GM18498 (cell line): ENCODE measurements around the gene MEIS2.

Experiments used
- ATAC-seq: cut with Tn5 transposase; IDR thresholded peaks from one replicate; pipeline ENCODE4 v1.9.1; 2021; ENCODE audit warnings: mild to moderate bottlenecking, moderate library complexity; ENCODE audit not compliant: unreplicated experiment

MEIS2 gene

GRCh38 chr15:36882056-36882455 is 218.3 kb downstream of the MEIS2 start:
- no peak for ATAC-seq

- no peak for ATAC-seq
Observed at GRCh38 chr15:36881516-36881915, 218.8 kb downstream of the MEIS2 start.

GRCh38 chr15:36880913-36881460 is 219.4 kb downstream of the MEIS2 start:
- no peak for ATAC-seq

GRCh38 chr15:36880224-36880912 is 220.0 kb downstream of the MEIS2 start:
- ATAC-seq, result no peak

GRCh38 chr15:36879568-36880222 is 220.7 kb downstream of the MEIS2 start:
- no peak for ATAC-seq

- no peak for ATAC-seq
Observed at GRCh38 chr15:36878684-36879262, 221.6 kb downstream of the MEIS2 start.

GRCh38 chr15:36877796-36878683 is 222.3 kb downstream of the MEIS2 start:
- peak; percentile 50 for ATAC-seq

GRCh38 chr15:36877294-36877693 is 223.1 kb downstream of the MEIS2 start:
- ATAC-seq, result no peak

GRCh38 chr15:36875740-36876334 is 224.5 kb downstream of the MEIS2 start:
- no peak for ATAC-seq

GRCh38 chr15:36874930-36875329 is 225.4 kb downstream of the MEIS2 start:
- ATAC-seq, result no peak

- no peak for ATAC-seq
Observed at GRCh38 chr15:36867436-36867835, 232.9 kb downstream of the MEIS2 start.

- ATAC-seq, result no peak
Observed at GRCh38 chr15:36866896-36867295, 233.5 kb downstream of the MEIS2 start.

- ATAC-seq, result no peak
Observed at GRCh38 chr15:36863570-36863969, 236.8 kb downstream of the MEIS2 start.

GRCh38 chr15:36860792-36861191 is 239.6 kb downstream of the MEIS2 start:
- ATAC-seq, result no peak

- ATAC-seq, result no peak
Observed at GRCh38 chr15:36858423-36858822, 241.9 kb downstream of the MEIS2 start.

GRCh38 chr15:36856339-36856973 is 243.9 kb downstream of the MEIS2 start:
- no peak for ATAC-seq

GRCh38 chr15:36850864-36851263 is 249.5 kb downstream of the MEIS2 start:
- ATAC-seq, result no peak

GRCh38 chr15:36845270-36845669 is 255.1 kb downstream of the MEIS2 start:
- no peak for ATAC-seq

GRCh38 chr15:36844534-36844998 is 255.8 kb downstream of the MEIS2 start:
- ATAC-seq, result no peak

- no peak for ATAC-seq
Observed at GRCh38 chr15:36843822-36844221, 256.5 kb downstream of the MEIS2 start.
